Lung microvascular endothelial cell (primary cell): Measurements from ENCODE around the gene TMCO1. TPM values are rescaled to one million over a fixed set of nuclear protein-coding genes. Genes with fewer than 3 reads are reported as not detected.
"Not testable (repeated sequence)": the region's sequence is repeated elsewhere in the genome, so short reads cannot be mapped to it uniquely, and the experiment has no call there.

Experiments used
- DNase-seq, 2 donors: peaks; one replicate each; pipeline versions ENCODE4 v3.0.0 to v3.0.0-alpha.2; 2010; ENCODE audit warnings: low read depth in 2 of 2
- total RNA-seq: library from RNA; depleted of rRNA; stranded (reverse); fragments of >200 nt; gene quantifications from 2 replicates; pipeline ENCODE4 v1.2.1, GENCODE V29; 2014

TMCO1 gene
- total RNA-seq: 35.7 and 48.0 TPM in 2 replicates

GRCh38 chr1:165768513-165769394, at the start of gene TMCO1:
Gene TMCO1, minus strand, starts transcription at chr1:165768868. Its CDS starts 117 bp downstream, at chr1:165768751.
- DNase-seq: peak; percentile 98

GRCh38 chr1:165816826-165817497, 48.3 kb upstream of the TMCO1 start:
- no peak for DNase-seq

GRCh38 chr1:165816157-165816556, 47.5 kb upstream of the TMCO1 start:
- DNase-seq: no peak

GRCh38 chr1:165815725-165816124, 47.1 kb upstream of the TMCO1 start:
- DNase-seq: peak in 1 of 2 donors; percentile 8

- DNase-seq: peak; percentile 7 to 47
These were observed 38.9 kb upstream of the TMCO1 start for GRCh38 chr1:165807613-165808012.

- not testable (repeated sequence) for DNase-seq
These were observed 35.8 kb upstream of the TMCO1 start for GRCh38 chr1:165804513-165804912.

GRCh38 chr1:165799387-165799786, 30.7 kb upstream of the TMCO1 start:
- no peak for DNase-seq

- no peak for DNase-seq
These were observed 27.2 kb upstream of the TMCO1 start for GRCh38 chr1:165795894-165796293.

- no peak for DNase-seq
These were observed 25.3 kb upstream of the TMCO1 start for GRCh38 chr1:165793951-165794350.

GRCh38 chr1:165787741-165788140, 19.1 kb upstream of the TMCO1 start:
- DNase-seq: no peak

GRCh38 chr1:165783519-165783918, 14.9 kb upstream of the TMCO1 start:
- not testable (repeated sequence) for DNase-seq

- DNase-seq: not testable (repeated sequence)
These were observed 9.5 kb upstream of the TMCO1 start for GRCh38 chr1:165778197-165778596.

GRCh38 chr1:165773324-165773965, 4.8 kb upstream of the TMCO1 start:
- DNase-seq: peak in 1 of 2 donors; percentile 59

GRCh38 chr1:165772739-165773138, 4.1 kb upstream of the TMCO1 start:
- no peak for DNase-seq

GRCh38 chr1:165764277-165764676, 4.4 kb downstream of the TMCO1 start:
- no peak for DNase-seq

GRCh38 chr1:165763442-165763841, 5.2 kb downstream of the TMCO1 start:
- DNase-seq: no peak

GRCh38 chr1:165762725-165763124, 5.9 kb downstream of the TMCO1 start:
- no peak for DNase-seq

GRCh38 chr1:165759095-165759494, 9.6 kb downstream of the TMCO1 start:
- DNase-seq: no peak

GRCh38 chr1:165755393-165756010, 13.2 kb downstream of the TMCO1 start:
- DNase-seq: no peak

- DNase-seq: no peak
These were observed 14.7 kb downstream of the TMCO1 start for GRCh38 chr1:165753934-165754333.

- no peak for DNase-seq
These were observed 20.1 kb downstream of the TMCO1 start for GRCh38 chr1:165748550-165748949.
